CD8-positive, alpha-beta memory T cell (primary cell): ENCODE data around the gene IL11RA. TPM values are rescaled to one million over a fixed set of nuclear protein-coding genes. Genes with fewer than 3 reads are reported as not detected.

Source experiments
- CTCF ChIA-PET: fragments of 350-600 bp; sonication (Branson Sonifier 250); formaldehyde crosslinking; loops from one replicate; lab custom pipeline; 2021; ENCODE audit warnings: antibody characterized with exemption; lab: Charles Lee
- POLR2A ChIA-PET: fragments of 350-600 bp; sonication (Branson Sonifier 250); formaldehyde crosslinking; loops from one replicate; lab custom pipeline; 2021; ENCODE audit warnings: antibody characterized with exemption; lab: Charles Lee
- DNase-seq, 5 donors: peaks; one replicate each; pipeline versions ENCODE4 v3.0.0 to v3.0.0-alpha.2; 2020 to 2022; ENCODE audit warnings: mixed read lengths in 1 of 5
- H3K27ac ChIP-seq: one replicate; pipeline ENCODE4 v1.7.0; 2013; ENCODE audit warnings: low read depth, mild to moderate bottlenecking, low read length, moderate library complexity
- H3K27me3 ChIP-seq: 2 replicates; pipeline ENCODE4 v1.7.0; 2013; ENCODE audit warnings: low read length, mild to moderate bottlenecking; ENCODE audit not compliant: insufficient read depth, poor library complexity, severe bottlenecking
- H3K36me3 ChIP-seq: 2 replicates; pipeline ENCODE4 v1.7.0; 2013; ENCODE audit warnings: mild to moderate bottlenecking, low read length, moderate library complexity; ENCODE audit not compliant: insufficient read depth
- H3K4me1 ChIP-seq: 2 replicates; pipeline ENCODE4 v1.7.0; 2013; ENCODE audit warnings: mild to moderate bottlenecking, low read length, moderate library complexity; ENCODE audit not compliant: insufficient read depth
- H3K4me3 ChIP-seq: 2 replicates; pipeline ENCODE4 v1.7.0; 2013; ENCODE audit warnings: mild to moderate bottlenecking, low read length
- H3K9me3 ChIP-seq: 2 replicates; pipeline ENCODE4 v1.7.0; 2013; ENCODE audit warnings: mild to moderate bottlenecking, low read length
- H3K27ac Mint-ChIP-seq, 8 donors: one replicate each; pipeline ENCODE4 v1.8.0; 2020 to 2021; ENCODE audit warnings: mixed read lengths in 8 of 8, mild to moderate bottlenecking in 6 of 8, inconsistent platforms in 3 of 8, moderate library complexity in 3 of 8
- H3K27me3 Mint-ChIP-seq, 2 donors: one replicate each; pipeline ENCODE4 v1.8.0; 2020 to 2021; ENCODE audit warnings: mixed read lengths in 2 of 2, mild to moderate bottlenecking in 1 of 2, moderate library complexity in 1 of 2
- H3K36me3 Mint-ChIP-seq, 3 donors: one replicate each; pipeline ENCODE4 v1.8.0; 2020 to 2021; ENCODE audit warnings: mixed read lengths in 3 of 3, inconsistent platforms in 1 of 3, mild to moderate bottlenecking in 1 of 3
- H3K4me1 Mint-ChIP-seq, 3 donors: one replicate each; pipeline ENCODE4 v1.8.0; 2020 to 2021; ENCODE audit warnings: mixed read lengths in 3 of 3, inconsistent platforms in 1 of 3, mild to moderate bottlenecking in 1 of 3
- H3K4me3 Mint-ChIP-seq, 7 donors: one replicate each; pipeline ENCODE4 v1.8.0; 2020 to 2021; ENCODE audit warnings: mixed read lengths in 7 of 7, mild to moderate bottlenecking in 6 of 7, moderate library complexity in 4 of 7, inconsistent platforms in 2 of 7
- H3K9me3 Mint-ChIP-seq, 5 donors: one replicate each; pipeline ENCODE4 v1.8.0; 2020 to 2022; ENCODE audit warnings: mixed read lengths in 5 of 5, mild to moderate bottlenecking in 3 of 5, moderate library complexity in 2 of 5, inconsistent platforms in 1 of 5
- polyA plus RNA-seq: library from polyadenylated mRNA; unstranded; fragments of 300-500 nt; fragmentation: Illumina TruSeq; gene quantifications from one replicate; pipeline ENCODE4 v1.2.3, GENCODE V29; 2021
- total RNA-seq, 2 experiments: library from RNA; stranded (reverse); gene quantifications; one replicate each; pipeline ENCODE4 v1.2.3, GENCODE V29; 2021

Gene IL11RA
- total and polyA plus RNA-seq, 3 experiments from 2014 or later, result 5.3 to 16.5 (median 15.6) TPM

- Histone ChIP-seq H3K4me3 (no peak overlapping the region), H3K27me3 (peaks cover 5% of the 10 kb centered on the region), H3K4me1 (peaks cover 26% of the 10 kb centered on the region), H3K9me3 (no peaks in the 10 kb centered on the region), H3K27ac (no peak overlapping the region), H3K36me3 (peaks cover 6% of the 10 kb centered on the region)
- Mint-ChIP-seq H3K27me3 (peaks cover 19 to 24% of the 10 kb centered on the region in 2 donors), H3K4me1 (peaks cover 38 to 42% (median 42%) of the 10 kb centered on the region in 3 donors), H3K36me3 (peaks cover 0 to 21% (median 0%) of the 10 kb centered on the region in 3 donors), H3K9me3 (no peaks in the 10 kb centered on the region), H3K27ac (peak overlapping the region in 2 of 8 donors; percentile 10 to 11), H3K4me3 (peak overlapping the region in 1 of 7 donors; percentile 6)
- CTCF ChIA-PET, result interaction anchor here (0.8 to 9.5 kb wide), 10 partner anchors 10 to 133 kb away, joined by 4 to 141 read pairs (median 20); partner anchors contain the start of genes CCL27, DCTN3, GALT and RPP25L
- POLR2A ChIA-PET, result interaction anchor here (1.2 to 2.8 kb wide), 3 partner anchors 13 to 22 kb away, joined by 5 to 12 read pairs (median 7); partner anchors contain the start of genes DCTN3 and RPP25L
- DNase-seq, result no peak
Observed at GRCh38 chr9:34633166-34633565, 18.8 kb upstream of the IL11RA start.

- Mint-ChIP-seq H3K27me3 (peaks cover 14 to 18% of the 10 kb centered on the region in 2 donors), H3K4me1 (peaks cover 40 to 45% (median 44%) of the 10 kb centered on the region in 3 donors), H3K36me3 (peaks cover 0 to 21% (median 0%) of the 10 kb centered on the region in 3 donors), H3K9me3 (no peaks in the 10 kb centered on the region), H3K4me3 (peak overlapping the region in 3 of 7 donors; percentile 43 to 80 (median 79)), H3K27ac (peak overlapping the region in 4 of 8 donors; percentile 24 to 66 (median 58))
- H3K9me3 ChIP-seq, result no peaks in the 10 kb centered on the region
- peaks cover 6% of the 10 kb centered on the region for H3K36me3 ChIP-seq
- no peak overlapping the region for H3K4me3 ChIP-seq
- ChIA-PET CTCF (interaction anchor here (0.7 to 9.5 kb wide), 14 partner anchors 11 to 230 kb away, joined by 3 to 141 read pairs (median 14); partner anchors contain the start of genes CCL27, DCTN3, GALT and RPP25L), POLR2A (interaction anchor here (0.7 to 2.8 kb wide), 4 partner anchors 14 to 23 kb away, joined by 3 to 12 read pairs (median 6); partner anchors contain the start of genes DCTN3 and RPP25L)
- peaks cover 27% of the 10 kb centered on the region for H3K4me1 ChIP-seq
- no peaks in the 10 kb centered on the region for H3K27me3 ChIP-seq
- H3K27ac ChIP-seq, result no peak overlapping the region
- DNase-seq, result peak; percentile 58 to 82 (median 69)
Observed at GRCh38 chr9:34633851-34634550, 18.0 kb upstream of the IL11RA start.

- Histone ChIP-seq H3K36me3 (peaks cover 6% of the 10 kb centered on the region), H3K27me3 (no peaks in the 10 kb centered on the region), H3K4me1 (peaks cover 22% of the 10 kb centered on the region), H3K4me3 (no peak overlapping the region), H3K9me3 (no peaks in the 10 kb centered on the region), H3K27ac (no peak overlapping the region)
- Mint-ChIP-seq H3K27me3 (peaks cover 7 to 11% of the 10 kb centered on the region in 2 donors), H3K9me3 (no peaks in the 10 kb centered on the region), H3K4me3 (peak overlapping the region in 1 of 7 donors; percentile 8), H3K4me1 (peaks cover 37 to 40% (median 39%) of the 10 kb centered on the region in 3 donors), H3K36me3 (peaks cover 0 to 21% (median 0%) of the 10 kb centered on the region in 3 donors), H3K27ac (peak overlapping the region in 3 of 8 donors; percentile 20 to 80 (median 38))
- DNase-seq, result no peak
- POLR2A ChIA-PET, result interaction anchor here (0.7 to 2.8 kb wide), 4 partner anchors 15 to 24 kb away, joined by 3 to 12 read pairs (median 6); partner anchors contain the start of genes DCTN3 and RPP25L
- CTCF ChIA-PET, result interaction anchor here (0.7 to 9.5 kb wide), 14 partner anchors 12 to 231 kb away, joined by 3 to 141 read pairs (median 14); partner anchors contain the start of genes CCL27, DCTN3, GALT and RPP25L
Observed at GRCh38 chr9:34634551-34635248, 17.3 kb upstream of the IL11RA start.

- H3K36me3 Mint-ChIP-seq, result peaks cover 0 to 21% (median 0%) of the 10 kb centered on the region in 3 donors
- Histone ChIP-seq H3K27me3 (no peaks in the 10 kb centered on the region), H3K9me3 (no peaks in the 10 kb centered on the region), H3K36me3 (peaks cover 6% of the 10 kb centered on the region), H3K4me3 (no peak overlapping the region), H3K27ac (no peak overlapping the region), H3K4me1 (peaks cover 22% of the 10 kb centered on the region)
- ChIA-PET POLR2A (interaction anchor here (2.8 to 3.8 kb wide), 2 partner anchors 12 to 15 kb away, joined by 12 to 66 read pairs; partner anchors contain the start of genes DCTN3 and GALT), CTCF (interaction anchor here (1.2 to 9.5 kb wide), 12 partner anchors 11 to 232 kb away, joined by 3 to 141 read pairs (median 12); partner anchors contain the start of genes CCL27, DCTN3, GALT and RPP25L)
- H3K27me3 Mint-ChIP-seq, result peaks cover under 1 to 3% of the 10 kb centered on the region in 2 donors
- no peaks in the 10 kb centered on the region for H3K9me3 Mint-ChIP-seq
- DNase-seq, result no peak
- H3K27ac Mint-ChIP-seq, result peak overlapping the region in 2 of 8 donors; percentile 48 to 67
- peaks cover 37 to 40% (median 37%) of the 10 kb centered on the region in 3 donors for H3K4me1 Mint-ChIP-seq
- peak overlapping the region in 6 of 7 donors; percentile 23 to 63 (median 29) for H3K4me3 Mint-ChIP-seq
Observed at GRCh38 chr9:34635556-34635955, 16.4 kb upstream of the IL11RA start.

- ChIA-PET POLR2A (interaction anchor here (0.6 to 3.8 kb wide), 8 partner anchors 10 to 1010 kb away, joined by 3 to 66 read pairs (median 7); partner anchors contain the start of genes DCTN3, DNAI1, FAM219A and GALT), CTCF (interaction anchor here (0.6 to 9.5 kb wide), 12 partner anchors 9 to 272 kb away, joined by 3 to 141 read pairs (median 5); partner anchors contain the start of genes DCTN3, GALT and RPP25L)
- DNase-seq, result no peak
- no peaks in the 10 kb centered on the region for H3K27me3 Mint-ChIP-seq
- peak overlapping the region; percentile 90 for H3K4me3 ChIP-seq
- peaks cover 0 to 21% (median 0%) of the 10 kb centered on the region in 3 donors for H3K36me3 Mint-ChIP-seq
- H3K36me3 ChIP-seq, result peaks cover 6% of the 10 kb centered on the region
- H3K9me3 ChIP-seq, result no peaks in the 10 kb centered on the region
- no peaks in the 10 kb centered on the region for H3K9me3 Mint-ChIP-seq
- peak overlapping the region; percentile 83 to 94 (median 88) for H3K4me3 Mint-ChIP-seq
- peaks cover 22% of the 10 kb centered on the region for H3K4me1 ChIP-seq
- H3K27ac ChIP-seq, result peak overlapping the region; percentile 41
- H3K27me3 ChIP-seq, result no peaks in the 10 kb centered on the region
- H3K27ac Mint-ChIP-seq, result peak overlapping the region; percentile 67 to 97 (median 86)
- H3K4me1 Mint-ChIP-seq, result peaks cover 37 to 40% (median 37%) of the 10 kb centered on the region in 3 donors
Observed at GRCh38 chr9:34636791-34637355, 15.1 kb upstream of the IL11RA start.

GRCh38 chr9:34637356-34638137, 14.4 kb upstream of the IL11RA start, which contains the start of gene SIGMAR1:
TSS of gene SIGMAR1 (minus strand) at chr9:34637787. CDS start at chr9:34637697, 90 bp downstream.
- Mint-ChIP-seq H3K27ac (peak within 1 kb of the TSS; percentile 83 to 97 (median 96)), H3K4me1 (peaks cover 37 to 40% (median 37%) of the 10 kb centered on the region in 3 donors), H3K4me3 (peak within 1 kb of the TSS; percentile 83 to 94 (median 88)), H3K36me3 (peaks cover 0 to 21% (median 0%) of the 10 kb centered on the region in 3 donors), H3K9me3 (no peaks in the 10 kb centered on the region), H3K27me3 (no peaks in the 10 kb centered on the region)
- Histone ChIP-seq H3K36me3 (peaks cover 6% of the 10 kb centered on the region), H3K4me3 (peak within 1 kb of the TSS; percentile 90), H3K27ac (peak within 1 kb of the TSS; percentile 41), H3K4me1 (peaks cover 22% of the 10 kb centered on the region), H3K27me3 (no peaks in the 10 kb centered on the region), H3K9me3 (no peaks in the 10 kb centered on the region)
- ChIA-PET CTCF (interaction anchor here (1.0 to 9.5 kb wide), 13 partner anchors 8 to 272 kb away, joined by 3 to 141 read pairs (median 6); partner anchors contain the start of genes ARID3C, DCTN3, GALT and RPP25L), POLR2A (interaction anchor here (0.6 to 3.8 kb wide), 11 partner anchors 10 to 1010 kb away, joined by 3 to 66 read pairs (median 5); partner anchors contain the start of genes DCTN3, DNAI1, FAM219A and GALT)
- DNase-seq, result peak; percentile 90 to 95 (median 94)
